Neural cell (in vitro differentiated cells): ENCODE measurements around the gene SRP14. TPM values are rescaled to one million over a fixed set of nuclear protein-coding genes. Genes with fewer than 3 reads are reported as not detected.

ENCODE experiments used
- H2AFZ ChIP-seq: fragments of 200-600, 300-800 bp; sonication (generic), shearing (Covaris generic); 2 replicates; pipeline ENCODE4 v1.6.0; 2014; ENCODE audit warnings: low read depth, mild to moderate bottlenecking, antibody characterized with exemption, low read length, moderate library complexity
- H3F3A ChIP-seq: fragments of 200-600 bp; shearing (Covaris generic); 2 replicates; pipeline ENCODE4 v1.6.1; 2016; ENCODE audit warnings: mild to moderate bottlenecking, moderate library complexity, mixed read lengths, antibody characterized with exemption, low read length; ENCODE audit not compliant: insufficient read depth, poor library complexity, severe bottlenecking
- H3K27ac ChIP-seq: fragments of 200-600, 300-800 bp; sonication (generic), shearing (Covaris generic); 2 replicates; pipeline ENCODE4 v1.5.1; 2014; ENCODE audit warnings: mild to moderate bottlenecking, low read length, moderate library complexity
- H3K27me3 ChIP-seq: fragments of 300-800, 200-600 bp; sonication (generic), shearing (Covaris generic); 2 replicates; pipeline ENCODE4 v1.6.0; 2014; ENCODE audit warnings: mild to moderate bottlenecking, low read depth, low read length, moderate library complexity; ENCODE audit not compliant: insufficient read depth
- H3K36me3 ChIP-seq: fragments of 300-800, 200-600 bp; sonication (generic), shearing (Covaris generic); 2 replicates; pipeline ENCODE4 v1.5.1; 2014; ENCODE audit warnings: mild to moderate bottlenecking, antibody characterized with exemption, low read length, moderate library complexity; ENCODE audit not compliant: insufficient read depth
- H3K4me2 ChIP-seq: fragments of 300-800, 200-600 bp; sonication (generic), shearing (Covaris generic); 2 replicates; pipeline ENCODE4 v1.6.0; 2014; ENCODE audit warnings: mild to moderate bottlenecking, low read length
- H3K4me3 ChIP-seq: fragments of 300-800, 200-600 bp; sonication (generic), shearing (Covaris generic); 2 replicates; pipeline ENCODE4 v1.5.1; 2014; ENCODE audit warnings: mild to moderate bottlenecking, low read length, moderate library complexity
- H3K79me2 ChIP-seq: fragments of 200-600 bp; shearing (Covaris generic); replicated peaks from 2 replicates; pipeline ENCODE4 v1.6.0; 2014; ENCODE audit warnings: mild to moderate bottlenecking, low read length, moderate library complexity; ENCODE audit not compliant: insufficient read depth
- H3K9ac ChIP-seq: fragments of 300-800, 200-600 bp; sonication (generic), shearing (Covaris generic); 2 replicates; pipeline ENCODE4 v1.6.1; 2016; ENCODE audit warnings: mild to moderate bottlenecking, low read length, mixed read lengths
- H3K9me2 ChIP-seq: fragments of 200-600 bp; shearing (Covaris generic); 2 replicates; pipeline ENCODE4 v1.6.1; 2016; ENCODE audit warnings: mild to moderate bottlenecking, low read length, mixed read lengths; ENCODE audit not compliant: insufficient read depth
- H3K9me3 ChIP-seq: fragments of 200-600, 300-800 bp; sonication (generic), shearing (Covaris generic); 2 replicates; pipeline ENCODE4 v1.6.1; 2016; ENCODE audit warnings: mild to moderate bottlenecking, mixed run types, low read length, moderate library complexity, mixed read lengths
- H4K20me1 ChIP-seq: fragments of 200-600 bp; shearing (Covaris generic); 2 replicates; pipeline ENCODE4 v1.6.1; 2016; ENCODE audit warnings: mild to moderate bottlenecking, mixed run types; ENCODE audit not compliant: insufficient read depth
- CTCF ChIP-seq: fragments of 450-650 bp; IDR thresholded peaks from 2 replicates; pipeline ENCODE4 v1.5.1; 2014; ENCODE audit warnings: antibody characterized with exemption, mild to moderate bottlenecking, moderate library complexity; ENCODE audit not compliant: poor library complexity, severe bottlenecking
- EP300 ChIP-seq: fragments of 450-650 bp; conservative IDR thresholded peaks from 2 replicates; pipeline ENCODE4 v1.6.1; 2014; ENCODE audit warnings: antibody characterized with exemption, mild to moderate bottlenecking, moderate library complexity; ENCODE audit not compliant: poor library complexity, severe bottlenecking
- EZH2 ChIP-seq: fragments of 200-600, 300-800 bp; shearing (Covaris generic), sonication (generic); IDR thresholded peaks from 2 replicates; pipeline ENCODE4 v1.6.1; 2014; ENCODE audit warnings: antibody characterized with exemption, low read length, borderline replicate concordance, mild to moderate bottlenecking; ENCODE audit not compliant: insufficient read depth, poor library complexity, severe bottlenecking
- MXI1 ChIP-seq: fragments of 450-650 bp; conservative IDR thresholded peaks from 2 replicates; pipeline ENCODE4 v1.6.1; 2014; ENCODE audit warnings: antibody characterized with exemption, mild to moderate bottlenecking; ENCODE audit not compliant: poor library complexity, severe bottlenecking
- POLR2AphosphoS5 ChIP-seq: IDR thresholded peaks from 2 replicates; pipeline ENCODE4 v1.6.1; 2012
- RAD21 ChIP-seq: fragments of 450-650 bp; conservative IDR thresholded peaks from 2 replicates; pipeline ENCODE4 v1.6.1; 2014; ENCODE audit warnings: antibody characterized with exemption, mild to moderate bottlenecking, moderate library complexity
- REST ChIP-seq: IDR thresholded peaks from 2 replicates; pipeline ENCODE4 v1.6.1; 2012; ENCODE audit warnings: borderline replicate concordance
- SMC3 ChIP-seq: fragments of 450-650 bp; conservative IDR thresholded peaks from 2 replicates; pipeline ENCODE4 v1.6.1; 2014; ENCODE audit warnings: antibody characterized with exemption, mild to moderate bottlenecking, moderate library complexity; ENCODE audit not compliant: poor library complexity
- TAF1 ChIP-seq: IDR thresholded peaks from 2 replicates; pipeline ENCODE4 v1.6.1; 2012; ENCODE audit warnings: low read depth
- polyA plus RNA-seq: library from polyadenylated mRNA; depleted of rRNA; stranded (reverse); fragments of >200 nt; gene quantifications from 2 replicates; pipeline ENCODE4 v1.2.3, GENCODE V29; 2014

SRP14 gene
- polyA plus RNA-seq, 1 donor from 2014 or later, result 490 TPM

GRCh38 chr15:40048211-40048792 is 9.3 kb upstream of the SRP14 start:
- Histone ChIP-seq H4K20me1 (no peaks in the 10 kb centered on the region), H3K9me2 (no peaks in the 10 kb centered on the region), H3K27ac (no peak overlapping the region), H3K4me2 (no peak overlapping the region), H3K9me3 (no peaks in the 10 kb centered on the region), H3K4me3 (no peak overlapping the region), H3K79me2 (no peaks in the 10 kb centered on the region), H2AFZ (no peak overlapping the region), H3K27me3 (no peaks in the 10 kb centered on the region), H3F3A (no peaks in the 10 kb centered on the region), H3K9ac (no peak overlapping the region), H3K36me3 (no peaks in the 10 kb centered on the region)
- TF ChIP-seq EZH2 (no peak), SMC3 (no peak), REST (no peak)

GRCh38 chr15:40047415-40048210 is 8.6 kb upstream of the SRP14 start:
- no peak for TF ChIP-seq MXI1
- TF ChIP-seq SMC3, result no peak
- TF ChIP-seq REST, result no peak
- no peak for TF ChIP-seq RAD21
- no peak for TF ChIP-seq CTCF
- TF ChIP-seq TAF1, result no peak
- TF ChIP-seq EP300, result no peak
- no peak for TF ChIP-seq EZH2
- no peak for TF ChIP-seq POLR2AphosphoS5
- no peak overlapping the region for H2AFZ ChIP-seq
- H3K4me2 ChIP-seq, result no peak overlapping the region
- no peaks in the 10 kb centered on the region for H4K20me1 ChIP-seq
- no peak overlapping the region for H3K9ac ChIP-seq
- no peak overlapping the region for H3K4me3 ChIP-seq
- no peaks in the 10 kb centered on the region for H3F3A ChIP-seq
- H3K79me2 ChIP-seq, result no peaks in the 10 kb centered on the region
- H3K9me2 ChIP-seq, result no peaks in the 10 kb centered on the region
- H3K27me3 ChIP-seq, result no peaks in the 10 kb centered on the region
- H3K9me3 ChIP-seq, result no peaks in the 10 kb centered on the region
- H3K36me3 ChIP-seq, result no peaks in the 10 kb centered on the region
- no peak overlapping the region for H3K27ac ChIP-seq
